Calu3 (cell line): Measurements from ENCODE around the gene DHRS13. TPM values are rescaled to one million over a fixed set of nuclear protein-coding genes. Genes with fewer than 3 reads are reported as not detected.

ENCODE experiments used
- BruUV-seq: library from RNA; stranded (reverse); fragments of 400-500 nt; replicated peaks from 2 replicates; lab custom pipeline; 2021; lab: Mats Ljungman, UMichigan
- CTCF ChIA-PET: fragments of 300-600 bp; sonication (Branson Sonifier 250); formaldehyde crosslinking; loops from one replicate; lab custom pipeline; 2022; ENCODE audit warnings: antibody characterized with exemption; lab: Charles Lee
- DNase-seq: peaks from one replicate; pipeline ENCODE4 v3.0.0; 2022
- H3K27ac Mint-ChIP-seq: one replicate; pipeline ENCODE4 v1.8.0; 2022; ENCODE audit warnings: mixed read lengths; ENCODE audit not compliant: unreplicated experiment
- H3K27me3 Mint-ChIP-seq: one replicate; pipeline ENCODE4 v1.8.0; 2022; ENCODE audit warnings: mixed read lengths; ENCODE audit not compliant: unreplicated experiment
- H3K36me3 Mint-ChIP-seq: one replicate; pipeline ENCODE4 v1.8.0; 2022; ENCODE audit warnings: mild to moderate bottlenecking, moderate library complexity, mixed read lengths; ENCODE audit not compliant: insufficient read depth, unreplicated experiment
- H3K4me1 Mint-ChIP-seq: one replicate; pipeline ENCODE4 v1.8.0; 2022; ENCODE audit warnings: mild to moderate bottlenecking, low read depth, mixed read lengths; ENCODE audit not compliant: unreplicated experiment
- H3K4me3 Mint-ChIP-seq: one replicate; pipeline ENCODE4 v1.8.0; 2022; ENCODE audit warnings: mild to moderate bottlenecking, low read depth, moderate library complexity, mixed read lengths; ENCODE audit not compliant: unreplicated experiment
- H3K9me3 Mint-ChIP-seq: one replicate; pipeline ENCODE4 v1.8.0; 2022; ENCODE audit warnings: low read depth, mixed read lengths; ENCODE audit not compliant: unreplicated experiment
- intact Hi-C: fragments of 100-400 bp; cut with micrococcal nuclease; formaldehyde crosslinking; loops from one replicate; pipeline ENCODE4 v1.10.0; 2022; ENCODE audit not compliant: unreplicated experiment
- total RNA-seq: library from RNA; stranded (reverse); gene quantifications from 2 replicates; pipeline ENCODE4 v1.2.3, GENCODE V29; 2022
- TF ChIP-seq, protein P1 (sequence below): fragments of 200-600 bp; IDR thresholded peaks from one replicate; pipeline ENCODE4 v1.8.0; 2022; ENCODE audit warnings: antibody characterized with exemption; ENCODE audit not compliant: unreplicated experiment

The DHRS13 gene
- total RNA-seq, 1 experiment from 2014 or later, result 23.2 TPM

DNA sequence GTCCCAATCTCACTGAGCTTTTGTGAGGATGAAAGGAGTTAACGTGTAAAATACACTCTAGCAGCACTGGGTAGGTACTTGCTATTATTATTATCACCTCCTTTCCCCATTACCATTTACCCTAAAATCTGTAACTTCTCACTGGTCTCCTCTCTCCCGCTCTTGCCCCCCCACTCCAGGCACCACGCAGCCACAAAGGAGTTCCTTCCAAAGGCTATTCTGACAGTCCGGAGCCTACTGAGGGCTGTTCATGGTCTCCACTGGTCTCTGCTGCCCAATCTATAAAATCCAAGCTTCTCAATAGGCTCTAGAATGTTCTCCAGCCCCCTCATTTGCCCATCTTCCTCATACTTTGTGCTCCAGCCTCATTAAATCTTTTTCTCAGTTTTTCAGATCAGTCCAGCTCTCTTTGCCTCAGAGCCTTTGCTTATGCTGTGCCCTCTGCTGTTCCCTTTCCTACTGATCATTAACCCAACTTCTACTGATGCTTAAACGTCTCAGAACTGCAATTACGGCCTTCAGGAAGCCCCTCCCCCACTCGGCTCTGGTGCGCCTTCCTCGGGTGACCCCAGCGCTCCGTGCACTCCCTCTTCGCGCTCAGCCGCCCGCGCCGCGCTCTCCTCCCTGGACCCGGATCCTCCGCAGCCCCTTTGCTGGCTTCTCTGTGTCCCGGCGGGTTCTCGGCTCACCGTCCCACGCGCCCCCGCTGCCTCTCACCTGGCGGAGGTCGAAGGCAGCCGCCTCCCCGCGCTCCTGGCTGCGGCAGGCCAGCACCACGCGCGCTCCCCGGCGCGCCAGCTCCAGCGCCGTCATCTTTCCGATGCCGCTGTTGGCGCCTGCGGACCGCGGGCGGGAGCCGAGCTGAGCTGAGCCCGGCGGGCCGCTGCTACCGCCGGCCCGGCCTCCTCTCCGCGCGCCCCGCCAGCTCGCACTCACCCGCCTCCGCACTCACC is 737 bp downstream of the DHRS13 start:
- DNase-seq, result peak; percentile 56
- intact Hi-C loops, result loop anchor here (5.0 kb wide), 1 partner anchor 140 kb away; no protein-coding TSS in a partner anchor
- no TSS peak for BruUV-seq

DNA sequence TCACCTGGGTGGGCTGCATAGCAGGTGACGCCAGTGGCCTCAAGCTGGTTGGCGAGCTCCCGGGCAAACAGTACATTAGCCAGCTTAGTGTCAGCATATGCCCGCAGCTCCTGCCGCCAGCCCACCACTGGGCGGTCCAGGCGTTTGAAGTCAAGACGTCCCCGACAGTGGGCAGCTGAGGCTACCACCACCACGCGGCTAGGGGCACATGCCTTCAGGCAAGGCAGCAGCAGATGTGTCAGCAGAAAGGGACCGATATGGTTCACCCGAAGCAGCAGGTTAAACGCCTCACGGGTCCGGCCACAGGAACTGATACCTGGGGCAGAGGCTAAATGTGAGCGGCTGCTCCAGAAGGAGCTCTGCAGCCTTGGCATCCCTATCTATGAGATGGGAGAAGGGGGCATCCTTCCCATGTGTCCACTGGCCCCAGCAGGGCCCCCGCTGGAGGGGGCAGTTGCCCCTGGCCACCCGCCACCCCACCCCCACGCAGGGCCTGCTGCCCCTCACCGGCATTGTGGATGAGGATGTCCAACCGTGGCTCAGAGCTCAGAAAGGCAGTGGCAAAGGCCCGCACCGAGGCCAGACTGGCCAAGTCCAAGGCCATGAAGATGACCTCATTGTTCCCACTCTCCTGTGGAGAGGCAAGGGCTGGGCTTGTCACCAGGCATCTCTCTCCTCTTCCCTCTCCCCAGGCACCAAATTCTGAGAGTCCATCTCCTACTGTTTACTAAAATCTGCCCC is 1.7 kb downstream of the DHRS13 start:
- Mint-ChIP-seq H3K9me3 (no peaks in the 10 kb centered on the region), H3K4me1 (peaks cover 24% of the 10 kb centered on the region), H3K4me3 (peak overlapping the region; percentile 70), H3K27me3 (no peaks in the 10 kb centered on the region), H3K36me3 (peaks cover 65% of the 10 kb centered on the region), H3K27ac (no peak overlapping the region)
- BruUV-seq, result no TSS peak
- intact Hi-C loops, result loop anchor here (5.0 kb wide), 1 partner anchor 139 kb away; no protein-coding TSS in a partner anchor
- CTCF ChIA-PET, result interaction anchor here (0.6 to 1.0 kb wide), 4 partner anchors 15 to 261 kb away, joined by 3 to 8 read pairs (median 4); no protein-coding TSS in a partner anchor
- no peak for DNase-seq
- TF ChIP-seq, protein P1, sequence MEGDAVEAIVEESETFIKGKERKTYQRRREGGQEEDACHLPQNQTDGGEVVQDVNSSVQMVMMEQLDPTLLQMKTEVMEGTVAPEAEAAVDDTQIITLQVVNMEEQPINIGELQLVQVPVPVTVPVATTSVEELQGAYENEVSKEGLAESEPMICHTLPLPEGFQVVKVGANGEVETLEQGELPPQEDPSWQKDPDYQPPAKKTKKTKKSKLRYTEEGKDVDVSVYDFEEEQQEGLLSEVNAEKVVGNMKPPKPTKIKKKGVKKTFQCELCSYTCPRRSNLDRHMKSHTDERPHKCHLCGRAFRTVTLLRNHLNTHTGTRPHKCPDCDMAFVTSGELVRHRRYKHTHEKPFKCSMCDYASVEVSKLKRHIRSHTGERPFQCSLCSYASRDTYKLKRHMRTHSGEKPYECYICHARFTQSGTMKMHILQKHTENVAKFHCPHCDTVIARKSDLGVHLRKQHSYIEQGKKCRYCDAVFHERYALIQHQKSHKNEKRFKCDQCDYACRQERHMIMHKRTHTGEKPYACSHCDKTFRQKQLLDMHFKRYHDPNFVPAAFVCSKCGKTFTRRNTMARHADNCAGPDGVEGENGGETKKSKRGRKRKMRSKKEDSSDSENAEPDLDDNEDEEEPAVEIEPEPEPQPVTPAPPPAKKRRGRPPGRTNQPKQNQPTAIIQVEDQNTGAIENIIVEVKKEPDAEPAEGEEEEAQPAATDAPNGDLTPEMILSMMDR, result no peak

More for the DNA sequence above, 737 bp downstream of the DHRS13 start:
- peaks cover 21% of the 10 kb centered on the region for H3K4me1 Mint-ChIP-seq
- CTCF ChIA-PET, result interaction anchor here (0.6 to 1.1 kb wide), 3 partner anchors 16 to 176 kb away, joined by 3 to 8 read pairs (median 4); partner anchors contain the start of gene TLCD1
- no peaks in the 10 kb centered on the region for H3K27me3 Mint-ChIP-seq
- H3K9me3 Mint-ChIP-seq, result no peaks in the 10 kb centered on the region
- peaks cover 63% of the 10 kb centered on the region for H3K36me3 Mint-ChIP-seq
- H3K4me3 Mint-ChIP-seq, result peak overlapping the region; percentile 70
- TF ChIP-seq, protein P1, result no peak
- H3K27ac Mint-ChIP-seq, result peak overlapping the region; percentile 1

DNA sequence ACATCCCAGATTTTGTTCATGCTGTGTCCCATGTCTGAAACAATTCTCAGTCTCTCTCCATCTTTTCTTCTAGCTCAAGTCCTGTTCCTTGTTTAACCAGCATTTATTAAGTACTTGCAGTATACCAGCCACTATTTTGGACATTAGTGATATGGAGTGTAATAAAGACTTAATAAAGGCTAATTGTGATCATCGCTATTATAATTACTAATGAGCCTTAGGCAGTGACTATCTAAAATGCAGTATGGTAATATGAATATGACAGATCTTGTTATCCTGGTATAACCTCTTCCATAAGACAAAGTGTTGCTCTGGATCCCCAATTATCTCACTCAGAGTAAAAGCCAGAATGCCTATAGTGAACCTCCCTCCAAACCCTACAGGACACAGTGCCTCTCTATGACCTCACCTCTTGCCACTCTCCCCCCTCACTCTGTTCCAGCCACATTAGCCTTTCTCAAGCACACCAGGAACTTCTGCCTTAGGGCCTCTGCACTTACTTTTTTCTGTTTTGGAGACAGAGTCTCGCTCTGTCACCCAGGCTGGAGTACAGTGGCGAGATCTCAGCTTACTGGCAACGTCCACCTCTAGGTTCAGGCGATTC is 3.6 kb downstream of the DHRS13 start:
- DNase-seq, result no peak
- Mint-ChIP-seq H3K4me1 (peaks cover 30% of the 10 kb centered on the region), H3K4me3 (no peak overlapping the region), H3K36me3 (peaks cover 60% of the 10 kb centered on the region), H3K27me3 (no peaks in the 10 kb centered on the region), H3K27ac (no peak overlapping the region), H3K9me3 (no peaks in the 10 kb centered on the region)
- no TSS peak for BruUV-seq
- intact Hi-C loops, result no loop called here
- CTCF ChIA-PET, result no interaction called here
- TF ChIP-seq, protein P1, result no peak

DNA sequence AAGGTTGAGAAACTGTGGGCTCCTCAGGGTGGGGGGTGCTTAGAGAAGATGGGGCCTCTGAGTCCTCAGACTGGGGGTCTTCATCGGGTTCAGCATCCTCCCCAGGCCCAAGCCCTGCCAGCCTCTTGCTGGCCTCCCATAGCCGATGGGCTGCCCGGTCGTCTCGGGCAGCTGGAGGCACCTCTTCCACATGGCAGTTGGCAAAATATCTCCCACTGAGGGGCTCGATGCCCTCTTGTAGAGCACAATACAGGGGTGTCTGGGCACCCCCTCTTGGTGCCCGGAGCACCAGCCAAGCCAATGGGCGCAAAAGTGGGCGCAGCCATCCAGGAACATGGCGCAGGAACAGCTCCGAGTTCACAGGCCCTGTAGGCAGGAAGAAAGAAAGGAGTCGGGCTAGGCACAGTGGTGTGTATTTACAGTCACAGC is 4.3 kb downstream of the DHRS13 start:
- intact Hi-C loops, result no loop called here
- Mint-ChIP-seq H3K4me3 (peak overlapping the region; percentile 93), H3K36me3 (peaks cover 52% of the 10 kb centered on the region), H3K9me3 (no peaks in the 10 kb centered on the region), H3K4me1 (peaks cover 28% of the 10 kb centered on the region), H3K27ac (no peak overlapping the region), H3K27me3 (no peaks in the 10 kb centered on the region)
- BruUV-seq, result no TSS peak
- TF ChIP-seq, protein P1, result no peak
- CTCF ChIA-PET, result interaction anchor here (0.6 to 1.4 kb wide), 3 partner anchors 135 to 172 kb away, joined by 3 to 7 read pairs (median 3); no protein-coding TSS in a partner anchor
- no peak for DNase-seq
